Measurements from ENCODE around the gene ZNF675. TPM values are rescaled to one million over a fixed set of nuclear protein-coding genes. Genes with fewer than 3 reads are reported as not detected.
"Not testable (repeated sequence)": the region's sequence is repeated elsewhere in the genome, so short reads cannot be mapped to it uniquely, and the experiment has no call there.

The ZNF675 gene
- total RNA-seq, 1 experiment from 2014 or later: 11.3 TPM

- BruUV-seq (replicated peaks): no TSS peak
- POLR2A ChIA-PET (ENCODE audit: low non-redundant PET): no interaction called here
- no peak for DNase-seq (ENCODE audit: low spot score)
- H3K36me3 ChIP-seq (ENCODE audit: insufficient read depth, low read length, poor library complexity, severe bottlenecking): no peaks in the 10 kb centered on the region
- no peaks in the 10 kb centered on the region for H3K27me3 ChIP-seq (replicated peaks; ENCODE audit: insufficient read depth, low read depth, low read length, poor library complexity)
- H3K9me3 ChIP-seq (ENCODE audit: low read depth, low read length, poor library complexity, severe bottlenecking): peaks cover 39% of the 10 kb centered on the region
- intact Hi-C loops (cut with micrococcal nuclease; ENCODE audit: unreplicated experiment): no loop called here
- CTCF ChIA-PET: no interaction called here
- no peak overlapping the region for H3K27ac ChIP-seq (ENCODE audit: low read depth, low read length, poor library complexity, severe bottlenecking)
- H3K4me3 ChIP-seq (ENCODE audit: low read depth, low read length, poor library complexity, severe bottlenecking): no peak overlapping the region
- H3K4me1 ChIP-seq (ENCODE audit: insufficient read depth, low read length, poor library complexity, severe bottlenecking): no peaks in the 10 kb centered on the region
- TF ChIP-seq CTCF (conservative IDR thresholded peaks at IDR 0.05; ENCODE audit: low read depth, low read length): no peak
- no peak for TF ChIP-seq EZH2 (IDR thresholded peaks at IDR 0.05; ENCODE audit: borderline replicate concordance, low read depth, low read length, poor library complexity, severe bottlenecking)
These were observed 12.5 kb upstream of the ZNF675 start for GRCh38 chr19:23699521-23699860.

- no peaks in the 10 kb centered on the region for H3K4me1 ChIP-seq (ENCODE audit: insufficient read depth, low read length, poor library complexity, severe bottlenecking)
- H3K9me3 ChIP-seq (ENCODE audit: low read depth, low read length, poor library complexity, severe bottlenecking): peaks cover 36% of the 10 kb centered on the region
- DNase-seq (ENCODE audit: low spot score): no peak
- no peak overlapping the region for H3K27ac ChIP-seq (ENCODE audit: low read depth, low read length, poor library complexity, severe bottlenecking)
- no peak for TF ChIP-seq EZH2 (IDR thresholded peaks at IDR 0.05; ENCODE audit: borderline replicate concordance, low read depth, low read length, poor library complexity, severe bottlenecking)
- no peak for TF ChIP-seq CTCF (conservative IDR thresholded peaks at IDR 0.05; ENCODE audit: low read depth, low read length)
- CTCF ChIA-PET: no interaction called here
- POLR2A ChIA-PET (ENCODE audit: low non-redundant PET): no interaction called here
- H3K36me3 ChIP-seq (ENCODE audit: insufficient read depth, low read length, poor library complexity, severe bottlenecking): no peaks in the 10 kb centered on the region
- no TSS peak for BruUV-seq (replicated peaks)
- no peak overlapping the region for H3K4me3 ChIP-seq (ENCODE audit: low read depth, low read length, poor library complexity, severe bottlenecking)
- no peaks in the 10 kb centered on the region for H3K27me3 ChIP-seq (replicated peaks; ENCODE audit: insufficient read depth, low read depth, low read length, poor library complexity)
- intact Hi-C loops (cut with micrococcal nuclease; ENCODE audit: unreplicated experiment): no loop called here
These were observed 11.9 kb upstream of the ZNF675 start for GRCh38 chr19:23698711-23699520.

GRCh38 chr19:23692937-23693336 lies 5.9 kb upstream of the ZNF675 start:
- H3K27ac ChIP-seq (ENCODE audit: low read depth, low read length, poor library complexity, severe bottlenecking); DNase-seq (ENCODE audit: low spot score); BruUV-seq (replicated peaks); H3K4me3 ChIP-seq (ENCODE audit: low read depth, low read length, poor library complexity, severe bottlenecking); H3K27me3 ChIP-seq (replicated peaks; ENCODE audit: insufficient read depth, low read depth, low read length, poor library complexity); CTCF ChIA-PET; H3K36me3 ChIP-seq (ENCODE audit: insufficient read depth, low read length, poor library complexity, severe bottlenecking); POLR2A ChIA-PET (ENCODE audit: low non-redundant PET); H3K4me1 ChIP-seq (ENCODE audit: insufficient read depth, low read length, poor library complexity, severe bottlenecking); intact Hi-C loops (cut with micrococcal nuclease; ENCODE audit: unreplicated experiment): not testable (repeated sequence)
- H3K9me3 ChIP-seq (ENCODE audit: low read depth, low read length, poor library complexity, severe bottlenecking): peaks cover 20% of the 10 kb centered on the region

GRCh38 chr19:23673132-23673531 lies 13.9 kb downstream of the ZNF675 start:
- no peak for DNase-seq (ENCODE audit: low spot score)
- no peak overlapping the region for H3K27ac ChIP-seq (ENCODE audit: low read depth, low read length, poor library complexity, severe bottlenecking)
- no peaks in the 10 kb centered on the region for H3K4me1 ChIP-seq (ENCODE audit: insufficient read depth, low read length, poor library complexity, severe bottlenecking)
- H3K27me3 ChIP-seq (replicated peaks; ENCODE audit: insufficient read depth, low read depth, low read length, poor library complexity): no peaks in the 10 kb centered on the region
- no peak overlapping the region for H3K4me3 ChIP-seq (ENCODE audit: low read depth, low read length, poor library complexity, severe bottlenecking)
- no peak for TF ChIP-seq CTCF (conservative IDR thresholded peaks at IDR 0.05; ENCODE audit: low read depth, low read length)
- TF ChIP-seq EZH2 (IDR thresholded peaks at IDR 0.05; ENCODE audit: borderline replicate concordance, low read depth, low read length, poor library complexity, severe bottlenecking): no peak
- H3K9me3 ChIP-seq (ENCODE audit: low read depth, low read length, poor library complexity, severe bottlenecking): peaks cover 60% of the 10 kb centered on the region
- ChIA-PET CTCF (no interaction called here), POLR2A (ENCODE audit: low non-redundant PET) (no interaction called here)
- intact Hi-C loops (cut with micrococcal nuclease; ENCODE audit: unreplicated experiment): no loop called here
- H3K36me3 ChIP-seq (ENCODE audit: insufficient read depth, low read length, poor library complexity, severe bottlenecking): no peaks in the 10 kb centered on the region
- BruUV-seq (replicated peaks): no TSS peak

- H3K27me3 ChIP-seq (replicated peaks; ENCODE audit: insufficient read depth, low read depth, low read length, poor library complexity); DNase-seq (ENCODE audit: low spot score); BruUV-seq (replicated peaks); H3K27ac ChIP-seq (ENCODE audit: low read depth, low read length, poor library complexity, severe bottlenecking); H3K36me3 ChIP-seq (ENCODE audit: insufficient read depth, low read length, poor library complexity, severe bottlenecking); CTCF ChIA-PET; H3K4me3 ChIP-seq (ENCODE audit: low read depth, low read length, poor library complexity, severe bottlenecking); POLR2A ChIA-PET (ENCODE audit: low non-redundant PET); H3K4me1 ChIP-seq (ENCODE audit: insufficient read depth, low read length, poor library complexity, severe bottlenecking); intact Hi-C loops (cut with micrococcal nuclease; ENCODE audit: unreplicated experiment): not testable (repeated sequence)
- peaks cover 43% of the 10 kb centered on the region for H3K9me3 ChIP-seq (ENCODE audit: low read depth, low read length, poor library complexity, severe bottlenecking)
These were observed 18.4 kb downstream of the ZNF675 start for GRCh38 chr19:23668606-23669005.

All from A673 (cell line).